HepG2 (cell line): ENCODE data around the gene KANK3. TPM values are rescaled to one million over a fixed set of nuclear protein-coding genes. Genes with fewer than 3 reads are reported as not detected.
A peak's percentile ranks its signal among the peaks of the same experiment; 100 is the strongest.

Experiments used
- ATM ChIP-seq: fragments of 450-650 bp; IDR thresholded peaks from 2 replicates; pipeline ENCODE4 v1.7.1; 2017; ENCODE audit warnings: mild to moderate bottlenecking, borderline replicate concordance
- HHEX ChIP-seq: IDR thresholded peaks from 2 replicates; pipeline ENCODE4 v1.6.1; 2016; ENCODE audit warnings: control low read depth
- MEIS2 ChIP-seq: sonication (generic); formaldehyde crosslinking; IDR thresholded peaks from 2 replicates; pipeline ENCODE4 v1.9.0; 2021; ENCODE audit warnings: mild to moderate bottlenecking, missing genetic modification reagents
- MYC ChIP-seq: sonication (generic); formaldehyde crosslinking; IDR thresholded peaks from 2 replicates; pipeline ENCODE4 v1.9.0; 2021; ENCODE audit warnings: missing genetic modification reagents, borderline replicate concordance
- SIN3B ChIP-seq: fragments of 150-350 bp; IDR thresholded peaks from 2 replicates; pipeline ENCODE4 v1.6.1; 2014; ENCODE audit warnings: low read length
- SMARCC2 ChIP-seq: fragments of 450-650 bp; IDR thresholded peaks from 2 replicates; pipeline ENCODE4 v1.6.1; 2017; ENCODE audit warnings: antibody characterized with exemption, mild to moderate bottlenecking
- TAF1 ChIP-seq: sonication (generic); formaldehyde crosslinking; IDR thresholded peaks from 2 replicates; pipeline ENCODE4 v1.4.0; 2020; ENCODE audit warnings: missing genetic modification reagents
- TGIF2 ChIP-seq: IDR thresholded peaks from 2 replicates; pipeline ENCODE4 v1.6.1; 2016; ENCODE audit warnings: control low read depth, missing compliant biosample characterization
- TIGD3 ChIP-seq: sonication (generic); formaldehyde crosslinking; IDR thresholded peaks from 2 replicates; pipeline ENCODE4 v1.5.1; 2020; ENCODE audit warnings: mild to moderate bottlenecking, missing genetic modification reagents, borderline replicate concordance
- ZKSCAN1 ChIP-seq: fragments of 150-350 bp; IDR thresholded peaks from 2 replicates; pipeline ENCODE4 v1.6.1; 2014; ENCODE audit warnings: low read length
- ZMAT5 ChIP-seq: sonication (generic); formaldehyde crosslinking; IDR thresholded peaks from 2 replicates; pipeline ENCODE4 v1.5.0; 2020; ENCODE audit warnings: mild to moderate bottlenecking, low read depth, missing genetic modification reagents, borderline replicate concordance
- ZNF142 ChIP-seq: sonication (generic); formaldehyde crosslinking; IDR thresholded peaks from 2 replicates; pipeline ENCODE4 v1.4.0; 2020; ENCODE audit warnings: missing genetic modification reagents
- ZNF207 ChIP-seq: fragments of 450-650 bp; IDR thresholded peaks from 2 replicates; pipeline ENCODE4 v1.6.1; 2016; ENCODE audit warnings: antibody characterized with exemption, borderline replicate concordance
- ZNF329 ChIP-seq: sonication (generic); formaldehyde crosslinking; IDR thresholded peaks from 2 replicates; pipeline ENCODE4 v1.9.0; 2021; ENCODE audit warnings: low read depth, mild to moderate bottlenecking, missing genetic modification reagents
- ZNF430 ChIP-seq: sonication (generic); formaldehyde crosslinking; IDR thresholded peaks from 2 replicates; pipeline ENCODE4 v1.9.0; 2021; ENCODE audit warnings: mild to moderate bottlenecking, missing genetic modification reagents
- ZNF569 ChIP-seq: sonication (generic); formaldehyde crosslinking; IDR thresholded peaks from 2 replicates; pipeline ENCODE4 v1.5.0; 2020; ENCODE audit warnings: mild to moderate bottlenecking, missing genetic modification reagents, moderate library complexity, borderline replicate concordance
- ZNF761 ChIP-seq: sonication (generic); formaldehyde crosslinking; conservative IDR thresholded peaks from 2 replicates; pipeline ENCODE4 v1.4.0; 2020; ENCODE audit warnings: mild to moderate bottlenecking, missing genetic modification reagents
- ZNF883 ChIP-seq: sonication (generic); formaldehyde crosslinking; IDR thresholded peaks from 2 replicates; pipeline ENCODE4 v1.5.1; 2020; ENCODE audit warnings: mild to moderate bottlenecking, missing genetic modification reagents; ENCODE audit errors: not compliant biosample characterization
- ZUFSP ChIP-seq: sonication (generic); formaldehyde crosslinking; IDR thresholded peaks from 2 replicates; pipeline ENCODE4 v1.9.0; 2021; ENCODE audit warnings: missing genetic modification reagents, mild to moderate bottlenecking, borderline replicate concordance
- polyA plus RNA-seq, 8 experiments: library from polyadenylated mRNA; depleted of rRNA in 3 of 8; stranded (reverse) in 7 of 8; unstranded in 1 of 8; fragments of >200 nt; fragmentation: Illumina TruSeq in 4 of 8; extraction: Trizol in 4 of 8; gene quantifications; 2 replicates each; pipeline versions ENCODE4 v1.2.1 to v1.2.3, GENCODE V29; 2011 to 2016; ENCODE audit warnings: low read depth in 4 of 8, missing spikeins in 1 of 8, mixed read lengths in 1 of 8; ENCODE audit not compliant: insufficient read depth in 1 of 8
- total RNA-seq, 5 experiments: library from RNA; depleted of rRNA; stranded (reverse); fragments of >200 nt; fragmentation: Illumina TruSeq; extraction: Trizol; gene quantifications; 2 replicates each; pipeline ENCODE4 v1.2.3, GENCODE V29; 2016; ENCODE audit warnings: low read depth in 1 of 5

Gene KANK3
- total and polyA plus RNA-seq, 2 of the 13 experiments (the other 11 are each of a cell fraction or from before 2014, with no cell fraction given): 0.15 to 0.20 TPM

- TF ChIP-seq MEIS2: peak; percentile 89; the same call in 1 of the 2 replicates
- TF ChIP-seq ZNF883: peak; percentile 99
- peak; percentile 92 for TF ChIP-seq ZKSCAN1
- peak; percentile 98 for TF ChIP-seq MYC
- TF ChIP-seq TIGD3: no peak; the same call in none of the 2 replicates
- TF ChIP-seq ZNF569 (CRISPR knock-in tag): peak; percentile 74; the same call in 1 of the 2 replicates
- TF ChIP-seq ZNF207: no peak
- peak; percentile 95 for TF ChIP-seq TGIF2
- TF ChIP-seq ZUFSP: no peak
- peak; percentile 80; the same call in 1 of the 2 replicates for TF ChIP-seq ZNF329 (CRISPR knock-in tag)
- peak; percentile 93; the same call in 1 of the 2 replicates for TF ChIP-seq ZNF142 (CRISPR knock-in tag)
- TF ChIP-seq SMARCC2: no peak
- no peak; the same call in 1 of the 2 replicates for TF ChIP-seq ZMAT5 (CRISPR knock-in tag)
- peak; percentile 99 for TF ChIP-seq ZNF430 (CRISPR knock-in tag)
- peak; percentile 90; the same call in 1 of the 2 replicates for TF ChIP-seq ZNF761 (CRISPR knock-in tag)
- TF ChIP-seq HHEX (CRISPR knock-in tag): no peak
- TF ChIP-seq SIN3B: no peak
- peak; percentile 76 for TF ChIP-seq TAF1
- TF ChIP-seq ATM: no peak
Measured at GRCh38 chr19:8307965-8308866, 34.8 kb downstream of the KANK3 start, which contains the start of gene CD320 (continued).
